Measurements from ENCODE around the gene SFXN5.

The SFXN5 gene

GRCh38 chr2:72932805-72933204, 138.7 kb downstream of the SFXN5 start:
- TF ChIP-seq CTCF (IDR thresholded peaks at IDR 0.05; ENCODE audit: low read length, missing control alignments), result no peak
- H3K4me3 ChIP-seq (replicated peaks; ENCODE audit: low read depth, low read length), result no peak overlapping the region
- no peak for DNase-seq (ENCODE audit: low read depth)

DNA sequence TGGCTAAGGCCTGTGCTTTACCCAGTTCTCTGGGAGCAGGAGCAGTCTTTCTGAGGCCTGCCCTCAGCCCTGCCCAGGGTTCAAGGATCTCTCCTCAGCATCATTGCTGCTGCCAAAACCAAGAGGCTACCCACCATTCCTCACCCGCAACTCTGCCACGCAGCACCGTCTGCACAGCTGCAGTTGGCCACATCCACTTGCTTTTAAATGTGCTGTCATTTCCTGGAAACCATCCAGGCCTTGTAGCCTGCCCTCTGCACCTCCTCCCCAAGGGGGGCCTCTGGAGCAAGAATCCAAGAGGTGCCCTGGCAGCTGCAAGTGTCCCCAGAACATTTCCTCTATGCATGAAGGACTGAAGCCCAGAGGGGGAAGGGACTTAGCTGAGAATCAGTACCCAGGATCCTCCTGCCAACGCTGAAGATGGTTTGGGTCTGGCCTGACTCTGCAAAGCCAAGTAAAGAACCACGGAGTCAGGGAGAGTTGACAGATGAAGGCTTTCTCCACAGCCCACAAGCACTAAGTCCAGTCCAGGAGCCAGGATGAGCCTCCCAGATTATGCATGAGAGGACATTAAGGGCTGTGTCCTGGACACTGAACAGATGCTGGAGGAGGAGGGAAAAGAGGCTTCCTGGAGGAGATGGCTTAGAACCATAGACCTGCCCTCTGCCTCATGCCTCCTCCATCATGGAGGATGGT, 139.3 kb downstream of the SFXN5 start:
- no peak for TF ChIP-seq CTCF (IDR thresholded peaks at IDR 0.05; ENCODE audit: low read length, missing control alignments)
- H3K4me3 ChIP-seq (replicated peaks; ENCODE audit: low read depth, low read length), result no peak overlapping the region
- DNase-seq (ENCODE audit: low read depth), result no peak

GRCh38 chr2:72931280-72931910, 140.1 kb downstream of the SFXN5 start:
- DNase-seq (ENCODE audit: low read depth), result no peak
- TF ChIP-seq CTCF (IDR thresholded peaks at IDR 0.05; ENCODE audit: low read length, missing control alignments), result no peak
- no peak overlapping the region for H3K4me3 ChIP-seq (replicated peaks; ENCODE audit: low read depth, low read length)

DNA sequence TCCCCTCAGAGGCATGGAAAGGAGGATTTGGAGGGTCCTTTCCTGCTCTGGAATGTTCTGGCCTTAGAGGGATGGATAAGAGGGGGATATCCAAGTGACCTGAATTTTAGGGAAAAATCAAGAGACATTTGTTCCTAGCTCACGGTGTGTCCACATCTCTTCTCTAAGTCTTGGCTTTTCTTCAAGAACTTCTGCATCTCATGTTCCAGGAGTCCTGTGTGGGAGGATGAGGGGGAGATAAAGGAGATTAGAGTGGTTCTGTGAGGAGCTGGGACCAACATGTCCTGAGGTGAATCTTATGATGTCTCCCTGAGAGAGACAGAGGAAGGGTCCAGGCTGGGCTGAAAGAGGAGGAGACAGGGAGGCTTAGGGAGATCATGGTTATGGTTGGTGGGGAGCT, 142.5 kb downstream of the SFXN5 start:
- no peak for TF ChIP-seq CTCF (IDR thresholded peaks at IDR 0.05; ENCODE audit: low read length, missing control alignments)
- no peak overlapping the region for H3K4me3 ChIP-seq (replicated peaks; ENCODE audit: low read depth, low read length)

GRCh38 chr2:72927619-72928550, 143.6 kb downstream of the SFXN5 start:
- DNase-seq (ENCODE audit: low read depth), result no peak
- TF ChIP-seq CTCF (IDR thresholded peaks at IDR 0.05; ENCODE audit: low read length, missing control alignments), result no peak

More for the DNA sequence above, 142.5 kb downstream of the SFXN5 start:
- DNase-seq (ENCODE audit: low read depth), result no peak

DNA sequence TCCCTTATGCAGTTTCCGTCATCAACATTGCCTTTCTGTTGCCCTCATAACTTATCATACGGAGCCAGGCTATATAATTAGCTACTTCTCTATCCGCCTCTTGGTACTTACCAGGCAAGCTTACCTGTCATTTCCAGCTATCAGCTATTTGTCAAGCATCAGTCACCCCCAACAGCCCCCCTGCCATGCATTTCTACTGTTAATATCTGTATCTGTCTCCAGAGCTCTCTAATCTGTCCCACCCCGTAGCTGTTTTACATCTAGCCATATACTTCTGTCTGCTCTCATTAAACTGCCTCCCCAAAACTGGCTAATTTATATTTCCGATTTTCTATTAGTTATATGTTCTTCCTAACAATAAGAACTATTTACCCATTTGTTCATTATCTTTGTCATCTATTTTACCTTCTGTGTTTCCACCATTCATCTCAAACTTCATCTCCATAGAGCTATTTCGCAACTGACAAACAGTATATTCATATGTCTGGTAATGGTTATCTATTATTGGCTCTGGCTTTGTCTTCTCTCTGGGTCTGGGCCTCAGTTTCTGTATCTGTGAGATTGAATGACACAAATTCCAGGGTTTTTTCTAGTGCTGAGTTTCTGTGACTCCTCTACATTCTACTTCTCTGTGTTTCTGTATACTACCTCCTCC, 144.6 kb downstream of the SFXN5 start:
- no peak for TF ChIP-seq CTCF (IDR thresholded peaks at IDR 0.05; ENCODE audit: low read length, missing control alignments)
- no peak overlapping the region for H3K4me3 ChIP-seq (replicated peaks; ENCODE audit: low read depth, low read length)
- no peak for DNase-seq (ENCODE audit: low read depth)

More at GRCh38 chr2:72927619-72928550, 143.6 kb downstream of the SFXN5 start:
- no peak overlapping the region for H3K4me3 ChIP-seq (replicated peaks; ENCODE audit: low read depth, low read length)
